Tongue (tissue), 2 donors: ENCODE results near the gene FTSJ1. TPM values are rescaled to one million over a fixed set of nuclear protein-coding genes. Genes with fewer than 3 reads are reported as not detected.

Experiments used
- DNase-seq: peaks from one replicate; pipeline ENCODE4 v3.0.0-alpha.2; 2015
- total RNA-seq: library from RNA; depleted of rRNA; stranded (reverse); fragments of >200 nt; gene quantifications from one replicate; pipeline ENCODE4 v1.2.3, GENCODE V29; 2014

The FTSJ1 gene
- total RNA-seq, 1 donor from 2014 or later, result 22.8 TPM

GRCh38 chrX:48470833-48471118 lies 5.2 kb upstream of the FTSJ1 start:
- no peak for DNase-seq

- DNase-seq, result no peak
Observed at GRCh38 chrX:48471504-48471903, 4.5 kb upstream of the FTSJ1 start.

- no peak for DNase-seq
Observed at GRCh38 chrX:48472225-48472624, 3.8 kb upstream of the FTSJ1 start.

GRCh38 chrX:48472851-48473703 lies 2.9 kb upstream of the FTSJ1 start:
- DNase-seq, result no peak

- DNase-seq, result no peak
Observed at GRCh38 chrX:48473704-48473990, 2.4 kb upstream of the FTSJ1 start.

GRCh38 chrX:48474127-48474526 lies 1.9 kb upstream of the FTSJ1 start:
- no peak for DNase-seq

GRCh38 chrX:48474581-48474980 lies 1.4 kb upstream of the FTSJ1 start:
- no peak for DNase-seq

GRCh38 chrX:48475296-48475695 lies 703 bp upstream of the FTSJ1 start:
- no peak for DNase-seq

GRCh38 chrX:48476919-48477318 lies 920 bp downstream of the FTSJ1 start:
- DNase-seq, result no peak

- DNase-seq, result no peak
Observed at GRCh38 chrX:48477960-48478755, 2.2 kb downstream of the FTSJ1 start.

- DNase-seq, result no peak
Observed at GRCh38 chrX:48478806-48479205, 2.8 kb downstream of the FTSJ1 start.

- no peak for DNase-seq
Observed at GRCh38 chrX:48480142-48480541, 4.1 kb downstream of the FTSJ1 start.

- no peak for DNase-seq
Observed at GRCh38 chrX:48480583-48480982, 4.6 kb downstream of the FTSJ1 start.

GRCh38 chrX:48482526-48482925 lies 6.5 kb downstream of the FTSJ1 start:
- no peak for DNase-seq

- no peak for DNase-seq
Observed at GRCh38 chrX:48487362-48487798, 11.4 kb downstream of the FTSJ1 start.

GRCh38 chrX:48488034-48488433 lies 12.0 kb downstream of the FTSJ1 start:
- DNase-seq, result no peak

GRCh38 chrX:48489296-48489695 lies 13.3 kb downstream of the FTSJ1 start:
- DNase-seq, result no peak

GRCh38 chrX:48489892-48490291 lies 13.9 kb downstream of the FTSJ1 start:
- no peak for DNase-seq

GRCh38 chrX:48490661-48491060 lies 14.7 kb downstream of the FTSJ1 start:
- DNase-seq, result no peak

GRCh38 chrX:48491809-48492208 lies 15.8 kb downstream of the FTSJ1 start:
- DNase-seq, result no peak

GRCh38 chrX:48492293-48492910 lies 16.4 kb downstream of the FTSJ1 start:
- no peak for DNase-seq

GRCh38 chrX:48493890-48494364 lies 17.9 kb downstream of the FTSJ1 start:
- DNase-seq, result peak; percentile 35

GRCh38 chrX:48496660-48497059 lies 20.7 kb downstream of the FTSJ1 start:
- DNase-seq, result no peak
